Sigmoid colon (tissue), 7 donors: Measurements from ENCODE around the gene OR5AC2. TPM values are rescaled to one million over a fixed set of nuclear protein-coding genes. Genes with fewer than 3 reads are reported as not detected.

Experiments used
- DNase-seq: peaks from one replicate; pipeline ENCODE4 v3.0.0-alpha.2; 2019
- H3K27ac ChIP-seq, 4 donors: fragments of 200-600 bp; sonication (generic); one replicate each; pipeline ENCODE4 v1.5.1; 2016 to 2019; ENCODE audit warnings: mild to moderate bottlenecking in 1 of 4
- H3K27me3 ChIP-seq, 3 donors: fragments of 200-600 bp; sonication (generic); one replicate each; pipeline ENCODE4 v1.5.1; 2019; ENCODE audit warnings: mild to moderate bottlenecking in 1 of 3
- H3K36me3 ChIP-seq, 4 donors: fragments of 200-600 bp; sonication (generic); one replicate each; pipeline ENCODE4 v1.5.1; 2016 to 2019
- H3K4me1 ChIP-seq, 4 donors: fragments of 200-600 bp; sonication (generic); one replicate each; pipeline ENCODE4 v1.5.1; 2017 to 2019
- H3K4me3 ChIP-seq, 4 donors: fragments of 200-600 bp; sonication (generic); one replicate each; pipeline ENCODE4 v1.5.1; 2017 to 2019; ENCODE audit warnings: mild to moderate bottlenecking in 2 of 4, moderate library complexity in 1 of 4
- H3K9me3 ChIP-seq, 4 donors: fragments of 200-600 bp in 3 of 4; sonication (generic) in 3 of 4; one replicate each; pipeline versions ENCODE4 v1.5.1 to v1.6.1; 2013 to 2019
- EP300 ChIP-seq, 4 donors: sonication (generic); formaldehyde crosslinking; IDR thresholded peaks; one replicate each; pipeline ENCODE4 v1.6.1; 2017; ENCODE audit warnings: antibody characterized with exemption in 4 of 4
- POLR2A ChIP-seq, 2 donors: fragments of 450-650 bp; IDR thresholded peaks; one replicate each; pipeline ENCODE4 v1.6.1; 2016; ENCODE audit warnings: antibody characterized with exemption in 2 of 2, mild to moderate bottlenecking in 2 of 2, moderate library complexity in 2 of 2
- POLR2AphosphoS5 ChIP-seq, 4 donors: sonication (generic); formaldehyde crosslinking; IDR thresholded peaks; one replicate each; pipeline ENCODE4 v1.6.1; 2017; ENCODE audit warnings: antibody characterized with exemption in 4 of 4
- WGBS, 2 donors: extraction: QIAGEN DNeasy Blood & Tissue Kit; methylation state at CpG; one replicate each; pipeline ENCODE4 v1.1.7; 2013; 5-methylcytosine and 5-hydroxymethylcytosine counted together
- intact Hi-C: fragments of 100-400 bp; cut with DNase I; formaldehyde crosslinking; loops from one replicate; pipeline ENCODE4 v1.15.1; 2023
- polyA plus RNA-seq, 3 donors: library from polyadenylated mRNA; stranded (reverse); fragments of 200-250 nt; gene quantifications; one replicate each; pipeline ENCODE4 v1.2.3, GENCODE V29; 2013
- total RNA-seq, 4 donors: library from RNA; depleted of rRNA; stranded (reverse); fragments of >200 nt; gene quantifications; one replicate each; pipeline ENCODE4 v1.1.0, GENCODE V29; 2016
- TF ChIP-seq, protein P1 (sequence below), 4 experiments: fragments of 450-650 bp in 3 of 4; fragments of 200-600 bp in 1 of 4; IDR thresholded peaks; one replicate each; pipeline ENCODE4 v1.5.1; 2016 to 2019; ENCODE audit warnings: antibody characterized with exemption in 4 of 4, mild to moderate bottlenecking in 3 of 4, moderate library complexity in 2 of 4
- donor health status: healthy with polysubstance abuse.
- donor health status: Bipolar disorder and iron deficiency.
- donor health status: healthy.

The OR5AC2 gene
- total and polyA plus RNA-seq, 7 donors = not detected

GRCh38 chr3:98048586-98048985, 38.4 kb upstream of the OR5AC2 start:
- H3K27me3 ChIP-seq = no peaks in the 10 kb centered on the region
- H3K4me1 ChIP-seq = no peaks in the 10 kb centered on the region
- TF ChIP-seq, protein P1, sequence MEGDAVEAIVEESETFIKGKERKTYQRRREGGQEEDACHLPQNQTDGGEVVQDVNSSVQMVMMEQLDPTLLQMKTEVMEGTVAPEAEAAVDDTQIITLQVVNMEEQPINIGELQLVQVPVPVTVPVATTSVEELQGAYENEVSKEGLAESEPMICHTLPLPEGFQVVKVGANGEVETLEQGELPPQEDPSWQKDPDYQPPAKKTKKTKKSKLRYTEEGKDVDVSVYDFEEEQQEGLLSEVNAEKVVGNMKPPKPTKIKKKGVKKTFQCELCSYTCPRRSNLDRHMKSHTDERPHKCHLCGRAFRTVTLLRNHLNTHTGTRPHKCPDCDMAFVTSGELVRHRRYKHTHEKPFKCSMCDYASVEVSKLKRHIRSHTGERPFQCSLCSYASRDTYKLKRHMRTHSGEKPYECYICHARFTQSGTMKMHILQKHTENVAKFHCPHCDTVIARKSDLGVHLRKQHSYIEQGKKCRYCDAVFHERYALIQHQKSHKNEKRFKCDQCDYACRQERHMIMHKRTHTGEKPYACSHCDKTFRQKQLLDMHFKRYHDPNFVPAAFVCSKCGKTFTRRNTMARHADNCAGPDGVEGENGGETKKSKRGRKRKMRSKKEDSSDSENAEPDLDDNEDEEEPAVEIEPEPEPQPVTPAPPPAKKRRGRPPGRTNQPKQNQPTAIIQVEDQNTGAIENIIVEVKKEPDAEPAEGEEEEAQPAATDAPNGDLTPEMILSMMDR (IDR thresholded peaks at IDR 0.05) = no peak
- H3K27ac ChIP-seq = no peak overlapping the region
- no peaks in the 10 kb centered on the region for H3K36me3 ChIP-seq
- DNase-seq = no peak
- no peak overlapping the region for H3K4me3 ChIP-seq
- 12 to 43% methylated on average over 1 of the region's 1 CpG for WGBS, 2 donors
- no peaks in the 10 kb centered on the region for H3K9me3 ChIP-seq
- intact Hi-C loops = no loop called here

GRCh38 chr3:98049271-98049670, 37.7 kb upstream of the OR5AC2 start:
- intact Hi-C loops = no loop called here
- H3K4me3 ChIP-seq = no peak overlapping the region
- no peaks in the 10 kb centered on the region for H3K36me3 ChIP-seq
- DNase-seq = no peak
- H3K27me3 ChIP-seq = no peaks in the 10 kb centered on the region
- no peak overlapping the region for H3K27ac ChIP-seq
- no peaks in the 10 kb centered on the region for H3K9me3 ChIP-seq
- WGBS, 2 donors = 52 to 75% methylated on average over 1 of the region's 1 CpG
- H3K4me1 ChIP-seq = no peaks in the 10 kb centered on the region
- TF ChIP-seq, protein P1 (IDR thresholded peaks at IDR 0.05) = no peak
- TF ChIP-seq EP300 (IDR thresholded peaks at IDR 0.05) (no peak), POLR2AphosphoS5 (IDR thresholded peaks at IDR 0.05) (no peak), POLR2A (IDR thresholded peaks at IDR 0.05) (no peak)

DNA sequence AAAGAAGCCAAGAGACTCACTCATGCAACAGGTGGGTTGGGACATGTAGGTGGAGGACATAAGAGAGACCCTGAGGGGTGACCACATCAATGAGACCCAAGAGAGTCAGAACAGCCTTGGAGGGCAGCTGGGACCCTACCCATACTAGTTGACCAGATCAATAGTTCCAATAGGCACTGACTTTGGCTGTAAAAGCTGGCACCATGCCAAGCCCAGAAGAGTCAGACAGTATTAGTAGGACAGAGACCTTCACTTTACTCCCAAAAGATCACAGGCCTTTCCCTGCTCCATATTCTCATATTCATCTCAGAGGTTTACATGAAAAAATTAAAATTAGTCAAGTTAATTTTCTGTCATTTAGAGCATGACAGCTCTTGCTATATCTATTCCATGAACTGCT, 30.9 kb upstream of the OR5AC2 start:
- H3K4me1 ChIP-seq = no peaks in the 10 kb centered on the region
- H3K36me3 ChIP-seq = no peaks in the 10 kb centered on the region
- intact Hi-C loops = no loop called here
- no peaks in the 10 kb centered on the region for H3K27me3 ChIP-seq
- H3K9me3 ChIP-seq = no peaks in the 10 kb centered on the region
- no peak for DNase-seq
- no peak overlapping the region for H3K27ac ChIP-seq
- H3K4me3 ChIP-seq = no peak overlapping the region
- TF ChIP-seq, protein P1 (IDR thresholded peaks at IDR 0.05) = no peak
- TF ChIP-seq POLR2A (IDR thresholded peaks at IDR 0.05) (no peak), POLR2AphosphoS5 (IDR thresholded peaks at IDR 0.05) (no peak), EP300 (IDR thresholded peaks at IDR 0.05) (no peak)

GRCh38 chr3:98057631-98058030, 29.3 kb upstream of the OR5AC2 start:
- WGBS, 2 donors = 89 to 96% methylated on average over 1 of the region's 1 CpG
- no peaks in the 10 kb centered on the region for H3K9me3 ChIP-seq
- H3K36me3 ChIP-seq = no peaks in the 10 kb centered on the region
- TF ChIP-seq, protein P1 (IDR thresholded peaks at IDR 0.05) = no peak
- no peak for TF ChIP-seq POLR2A (IDR thresholded peaks at IDR 0.05)
- no peak for TF ChIP-seq EP300 (IDR thresholded peaks at IDR 0.05)
- H3K4me1 ChIP-seq = no peaks in the 10 kb centered on the region
- peaks cover 0 to 3% (median 0%) of the 10 kb centered on the region in 3 donors for H3K27me3 ChIP-seq
- H3K4me3 ChIP-seq = no peak overlapping the region
- H3K27ac ChIP-seq = no peak overlapping the region
- intact Hi-C loops = no loop called here
- no peak for DNase-seq

DNA sequence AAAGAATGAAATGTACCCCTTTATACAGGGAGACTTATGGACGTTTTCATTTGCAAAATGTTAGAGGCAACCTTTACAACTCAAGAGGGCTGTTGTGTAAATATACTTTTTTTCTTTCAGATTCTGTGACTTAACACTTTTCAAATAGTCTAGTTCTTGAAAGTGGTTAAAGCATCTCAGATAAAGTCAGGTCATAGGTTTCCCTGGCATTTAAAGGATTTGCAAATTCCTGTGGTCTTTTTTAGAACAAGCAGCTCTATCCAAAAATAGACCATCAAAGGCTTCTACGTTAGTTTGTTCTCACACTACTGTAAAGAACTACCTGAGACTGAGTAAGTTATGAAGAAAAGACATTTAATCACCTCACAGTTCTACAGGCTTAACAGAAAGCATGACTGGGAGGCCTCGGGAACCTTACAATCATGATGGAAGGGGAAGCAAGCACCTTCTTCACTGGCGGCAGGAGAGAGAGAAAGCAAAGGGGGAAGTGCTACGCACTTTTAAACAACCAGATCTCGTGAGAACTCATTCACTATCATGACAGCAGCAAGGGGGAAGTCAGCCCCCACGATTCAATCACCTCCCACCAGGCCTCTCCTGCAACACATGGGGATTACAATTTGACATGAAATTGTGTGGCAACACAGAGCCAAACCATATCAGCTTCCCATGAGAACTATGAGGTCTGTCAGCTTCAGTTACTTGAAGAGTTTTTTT, 28.6 kb upstream of the OR5AC2 start:
- TF ChIP-seq, protein P1 (IDR thresholded peaks at IDR 0.05) = no peak
- TF ChIP-seq EP300 (IDR thresholded peaks at IDR 0.05) = no peak
- no peak for TF ChIP-seq POLR2A (IDR thresholded peaks at IDR 0.05)
- TF ChIP-seq POLR2AphosphoS5 (IDR thresholded peaks at IDR 0.05) = no peak
- Histone ChIP-seq H3K9me3 (no peaks in the 10 kb centered on the region), H3K4me1 (no peaks in the 10 kb centered on the region), H3K36me3 (no peaks in the 10 kb centered on the region), H3K27ac (no peak overlapping the region), H3K27me3 (peaks cover 0 to 3% (median 0%) of the 10 kb centered on the region in 3 donors), H3K4me3 (no peak overlapping the region)
- no peak for DNase-seq
- 39 to 45% methylated on average over 7 of the region's 7 CpGs for WGBS, 2 donors
- intact Hi-C loops = no loop called here
